IMR-90 (cell line): ENCODE measurements around the gene ATP1B4. TPM values are rescaled to one million over a fixed set of nuclear protein-coding genes. Genes with fewer than 3 reads are reported as not detected.

Experiments
- ATAC-seq: fragments of 200-7000 bp; cut with Tn5 transposase; 2 replicates; pipeline ENCODE4 v1.9.1; 2020; ENCODE audit warnings: low read depth, mild to moderate bottlenecking, moderate library complexity
- BruUV-seq: library from RNA; stranded (reverse); fragments of 400-500 nt; replicated peaks from 2 replicates; lab custom pipeline; 2021; lab: Mats Ljungman, UMichigan
- CTCF ChIA-PET: fragments of 300-600 bp; formaldehyde crosslinking; extraction: SDS; loops from one replicate; lab custom pipeline; 2021; ENCODE audit warnings: antibody characterized with exemption; lab: Yijun Ruan, JAX
- POLR2A ChIA-PET: fragments of 300-600 bp; sonication (Branson Sonifier 250); formaldehyde crosslinking; loops from one replicate; lab custom pipeline; 2022; ENCODE audit warnings: antibody characterized with exemption; ENCODE audit not compliant: unreplicated experiment; lab: Charles Lee
- DNase-seq: peaks from one replicate; pipeline ENCODE4 v3.0.0; 2013
- H2AFZ ChIP-seq: replicated peaks from 2 replicates; pipeline ENCODE3; 2013; ENCODE audit warnings: low read length, mild to moderate bottlenecking; ENCODE audit not compliant: poor library complexity
- H2AK5ac ChIP-seq: 2 replicates; pipeline ENCODE4 v1.6.1; 2013; ENCODE audit warnings: low read depth, low read length, inconsistent platforms
- H2AK9ac ChIP-seq: replicated peaks from 2 replicates; pipeline ENCODE3; 2013; ENCODE audit warnings: mild to moderate bottlenecking, low read depth, low read length, moderate library complexity; ENCODE audit not compliant: poor library complexity
- H2BK120ac ChIP-seq: 2 replicates; pipeline ENCODE4 v1.6.1; 2013; ENCODE audit warnings: low read depth, low read length, inconsistent platforms
- H2BK15ac ChIP-seq: 3 replicates; pipeline ENCODE4 v1.6.1; 2013; ENCODE audit warnings: low read depth, low read length, inconsistent platforms
- H2BK20ac ChIP-seq: 2 replicates; pipeline ENCODE4 v1.6.1; 2013; ENCODE audit warnings: low read depth, mild to moderate bottlenecking, inconsistent platforms, low read length, moderate library complexity
- H2BK5ac ChIP-seq: 2 replicates; pipeline ENCODE4 v1.6.1; 2013; ENCODE audit warnings: mild to moderate bottlenecking, low read depth, low read length, inconsistent platforms; ENCODE audit not compliant: poor library complexity, severe bottlenecking
- H3K14ac ChIP-seq: replicated peaks from 2 replicates; pipeline ENCODE4 v1.6.1; 2013; ENCODE audit warnings: low read depth, low read length, inconsistent platforms
- H3K18ac ChIP-seq: 2 replicates; pipeline ENCODE4 v1.6.1; 2013; ENCODE audit warnings: low read depth, low read length, control low read depth
- H3K23ac ChIP-seq: 2 replicates; pipeline ENCODE4 v1.6.1; 2013; ENCODE audit warnings: low read depth, low read length, inconsistent platforms
- H3K27ac ChIP-seq: 2 replicates; pipeline ENCODE4 v1.5.1; 2013; ENCODE audit warnings: mild to moderate bottlenecking, control low read depth, low read length; ENCODE audit not compliant: insufficient read depth
- H3K27me3 ChIP-seq: 2 replicates; pipeline ENCODE4 v1.6.1; 2013; ENCODE audit warnings: low read length; ENCODE audit not compliant: control insufficient read depth, insufficient read depth
- H3K36me3 ChIP-seq: 2 replicates; pipeline ENCODE4 v1.6.1; 2013; ENCODE audit warnings: low read length, mixed read lengths; ENCODE audit not compliant: control insufficient read depth, insufficient read depth
- H3K4ac ChIP-seq: 2 replicates; pipeline ENCODE4 v1.6.1; 2013; ENCODE audit warnings: low read depth, low read length, inconsistent platforms
- H3K4me1 ChIP-seq: 2 replicates; pipeline ENCODE4 v1.6.1; 2013; ENCODE audit warnings: low read length, mixed read lengths; ENCODE audit not compliant: control insufficient read depth, insufficient read depth
- H3K4me2 ChIP-seq: 2 replicates; pipeline ENCODE4 v1.6.1; 2013; ENCODE audit warnings: low read depth, mild to moderate bottlenecking, control low read depth, low read length, moderate library complexity
- H3K4me3 ChIP-seq: 2 replicates; pipeline ENCODE4 v1.5.1; 2013; ENCODE audit warnings: low read depth, mild to moderate bottlenecking, control low read depth, low read length, moderate library complexity; ENCODE audit not compliant: insufficient read depth
- H3K56ac ChIP-seq: 2 replicates; pipeline ENCODE4 v1.6.1; 2013; ENCODE audit warnings: low read length, inconsistent platforms; ENCODE audit not compliant: insufficient read depth; ENCODE audit errors: extremely low read depth
- H3K79me1 ChIP-seq, 2 experiments: 2 replicates each; pipeline ENCODE4 v1.6.1; 2013; ENCODE audit warnings: low read length in 2 of 2, inconsistent platforms in 1 of 2, low read depth in 1 of 2
- H3K9ac ChIP-seq: 2 replicates; pipeline ENCODE4 v1.6.1; 2013; ENCODE audit warnings: low read depth, low read length, control low read depth
- H3K9me1 ChIP-seq: 2 replicates; pipeline ENCODE4 v1.6.1; 2013; ENCODE audit warnings: low read length, inconsistent platforms; ENCODE audit not compliant: insufficient read depth
- H3K9me3 ChIP-seq: 2 replicates; pipeline ENCODE4 v1.6.1; 2013; ENCODE audit warnings: low read length; ENCODE audit not compliant: control insufficient read depth, insufficient read depth
- H4K20me1 ChIP-seq: 2 replicates; pipeline ENCODE4 v1.6.1; 2013; ENCODE audit warnings: low read length, inconsistent platforms; ENCODE audit not compliant: insufficient read depth
- H4K5ac ChIP-seq: 2 replicates; pipeline ENCODE4 v1.6.1; 2013; ENCODE audit warnings: mild to moderate bottlenecking, low read depth, low read length, control low read depth
- H4K8ac ChIP-seq, 2 experiments: 2 replicates each; pipeline ENCODE4 v1.6.1; 2013; ENCODE audit warnings: low read depth in 2 of 2, low read length in 2 of 2, control low read depth in 1 of 2, inconsistent platforms in 1 of 2
- H4K91ac ChIP-seq: 2 replicates; pipeline ENCODE4 v1.6.1; 2013; ENCODE audit warnings: low read depth, low read length, inconsistent platforms; ENCODE audit not compliant: insufficient read depth
- BHLHE40 ChIP-seq: fragments of 150-350 bp; IDR thresholded peaks from 2 replicates; pipeline ENCODE4 v1.6.1; 2016; ENCODE audit warnings: mild to moderate bottlenecking, low read depth, low read length
- CEBPB ChIP-seq: IDR thresholded peaks from 2 replicates; pipeline ENCODE4 v1.6.1; 2012; ENCODE audit warnings: low read depth, low read length, improper control_type of control experiment
- CHD1 ChIP-seq: IDR thresholded peaks from 2 replicates; pipeline ENCODE4 v1.6.1; 2012; ENCODE audit warnings: low read depth, low read length, improper control_type of control experiment
- ELK1 ChIP-seq: fragments of 150-350 bp; IDR thresholded peaks from 2 replicates; pipeline ENCODE4 v1.6.1; 2016; ENCODE audit warnings: low read depth, mild to moderate bottlenecking, low read length, moderate library complexity, borderline replicate concordance
- FOS ChIP-seq: fragments of 150-350 bp; IDR thresholded peaks from 2 replicates; pipeline ENCODE4 v1.6.1; 2016; ENCODE audit warnings: low read depth, low read length
- MAFK ChIP-seq: IDR thresholded peaks from 2 replicates; pipeline ENCODE4 v1.6.1; 2012; ENCODE audit warnings: low read depth, low read length, improper control_type of control experiment
- MAZ ChIP-seq: IDR thresholded peaks from 2 replicates; pipeline ENCODE4 v1.6.1; 2012; ENCODE audit warnings: low read depth, mild to moderate bottlenecking, low read length, improper control_type of control experiment, moderate library complexity, borderline replicate concordance
- MXI1 ChIP-seq: IDR thresholded peaks from 2 replicates; pipeline ENCODE4 v1.6.1; 2012; ENCODE audit warnings: low read depth, mild to moderate bottlenecking, low read length, moderate library complexity, borderline replicate concordance
- NFE2L2 ChIP-seq: fragments of 150-350 bp; IDR thresholded peaks from 2 replicates; pipeline ENCODE4 v1.6.1; 2016; ENCODE audit warnings: low read depth, mild to moderate bottlenecking, low read length
- POLR2A ChIP-seq: IDR thresholded peaks from 2 replicates; pipeline ENCODE4 v1.6.1; 2012; ENCODE audit warnings: mild to moderate bottlenecking, low read depth, low read length
- RAD21 ChIP-seq: IDR thresholded peaks from 2 replicates; pipeline ENCODE4 v1.6.1; 2012; ENCODE audit warnings: low read length, improper control_type of control experiment
- RCOR1 ChIP-seq: IDR thresholded peaks from 2 replicates; pipeline ENCODE4 v1.6.1; 2012; ENCODE audit warnings: mild to moderate bottlenecking, low read length, improper control_type of control experiment; ENCODE audit not compliant: insufficient replicate concordance
- RFX5 ChIP-seq: IDR thresholded peaks from 2 replicates; pipeline ENCODE4 v1.8.0; 2012; ENCODE audit warnings: low read depth, mild to moderate bottlenecking, low read length, moderate library complexity
- SMC3 ChIP-seq: fragments of 150-350 bp; IDR thresholded peaks from 2 replicates; pipeline ENCODE4 v1.6.1; 2016; ENCODE audit warnings: low read depth, mild to moderate bottlenecking, antibody characterized with exemption, low read length, moderate library complexity
- USF2 ChIP-seq: fragments of 150-350 bp; IDR thresholded peaks from 2 replicates; pipeline ENCODE4 v1.6.1; 2017; ENCODE audit warnings: mild to moderate bottlenecking, antibody characterized with exemption, low read length, low read depth
- dilution Hi-C: fragments of 300-500 bp; cut with HindIII; formaldehyde crosslinking; loops from one replicate; pipeline ENCODE4 v1.14.3; 2018; ENCODE audit warnings: low sequenced_read_pairs; ENCODE audit not compliant: unreplicated experiment
- in situ Hi-C: fragments of 300-500 bp; cut with MboI; formaldehyde crosslinking; loops from 3 replicates; pipeline ENCODE4 v1.14.3; 2019; ENCODE audit warnings: low sequenced_read_pairs, inconsistent platforms, mixed read lengths
- intact Hi-C: fragments of 100-400 bp; cut with micrococcal nuclease; formaldehyde crosslinking; loops from 2 replicates; pipeline ENCODE4 v1.10.0; 2022
- polyA plus RNA-seq, 3 experiments: library from polyadenylated mRNA; depleted of rRNA; stranded (reverse); fragments of >200 nt; gene quantifications; 2 replicates each; pipeline ENCODE4 v1.2.3, GENCODE V29; 2012; ENCODE audit warnings: low replicate concordance in 1 of 3
- total RNA-seq: library from RNA; depleted of rRNA; stranded (reverse); fragments of >200 nt; gene quantifications from 2 replicates; pipeline ENCODE4 v1.2.3, GENCODE V29; 2012
- TF ChIP-seq, protein P1 (sequence below): conservative IDR thresholded peaks from 2 replicates; pipeline ENCODE4 v1.5.1; 2012; ENCODE audit warnings: mild to moderate bottlenecking, low read depth, low read length, improper control_type of control experiment

The ATP1B4 gene
- total and polyA plus RNA-seq, 2 of the 4 experiments (the other 2 are of a cell fraction) = not detected

- dilution Hi-C loops = no loop called here
- POLR2A ChIA-PET = no interaction called here
These were observed 39.4 kb downstream of the ATP1B4 start for GRCh38 chrX:120401301-120401700.

More at GRCh38 chrX:120401301-120401700, 39.4 kb downstream of the ATP1B4 start:
- Histone ChIP-seq H2BK20ac (no peak overlapping the region), H2AFZ (no peak overlapping the region), H4K20me1 (no peaks in the 10 kb centered on the region), H3K14ac (no peak overlapping the region), H3K79me1 (no peaks in the 10 kb centered on the region), H4K5ac (no peak overlapping the region), H2BK15ac (no peak overlapping the region), H2AK9ac (no peak overlapping the region), H3K4me2 (no peak overlapping the region), H4K91ac (no peak overlapping the region), H3K56ac (no peak overlapping the region), H3K9me1 (no peaks in the 10 kb centered on the region), H3K27ac (no peak overlapping the region), H3K4ac (no peak overlapping the region), H3K27me3 (no peaks in the 10 kb centered on the region), H3K9me3 (no peaks in the 10 kb centered on the region), H3K4me1 (no peaks in the 10 kb centered on the region), H3K36me3 (no peaks in the 10 kb centered on the region), H3K9ac (no peak overlapping the region), H2BK120ac (no peak overlapping the region), H4K8ac (no peak overlapping the region), H2AK5ac (no peak overlapping the region), H3K4me3 (no peak overlapping the region), H2BK5ac (no peak overlapping the region), H3K18ac (no peak overlapping the region), H3K23ac (no peak overlapping the region)
- TF ChIP-seq ELK1 (no peak), POLR2A (no peak), NFE2L2 (no peak), MAFK (no peak), USF2 (no peak), RFX5 (no peak), RCOR1 (no peak), MXI1 (no peak), SMC3 (no peak), MAZ (no peak), FOS (no peak), RAD21 (no peak), CHD1 (no peak), BHLHE40 (no peak), CEBPB (no peak)
- TF ChIP-seq, protein P1, sequence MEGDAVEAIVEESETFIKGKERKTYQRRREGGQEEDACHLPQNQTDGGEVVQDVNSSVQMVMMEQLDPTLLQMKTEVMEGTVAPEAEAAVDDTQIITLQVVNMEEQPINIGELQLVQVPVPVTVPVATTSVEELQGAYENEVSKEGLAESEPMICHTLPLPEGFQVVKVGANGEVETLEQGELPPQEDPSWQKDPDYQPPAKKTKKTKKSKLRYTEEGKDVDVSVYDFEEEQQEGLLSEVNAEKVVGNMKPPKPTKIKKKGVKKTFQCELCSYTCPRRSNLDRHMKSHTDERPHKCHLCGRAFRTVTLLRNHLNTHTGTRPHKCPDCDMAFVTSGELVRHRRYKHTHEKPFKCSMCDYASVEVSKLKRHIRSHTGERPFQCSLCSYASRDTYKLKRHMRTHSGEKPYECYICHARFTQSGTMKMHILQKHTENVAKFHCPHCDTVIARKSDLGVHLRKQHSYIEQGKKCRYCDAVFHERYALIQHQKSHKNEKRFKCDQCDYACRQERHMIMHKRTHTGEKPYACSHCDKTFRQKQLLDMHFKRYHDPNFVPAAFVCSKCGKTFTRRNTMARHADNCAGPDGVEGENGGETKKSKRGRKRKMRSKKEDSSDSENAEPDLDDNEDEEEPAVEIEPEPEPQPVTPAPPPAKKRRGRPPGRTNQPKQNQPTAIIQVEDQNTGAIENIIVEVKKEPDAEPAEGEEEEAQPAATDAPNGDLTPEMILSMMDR = no peak
- in situ Hi-C loops = no loop called here
- no TSS peak for BruUV-seq
- CTCF ChIA-PET = no interaction called here
- ATAC-seq (no peak), DNase-seq (no peak)
- intact Hi-C loops = no loop called here
